ENCODE results near the gene RNF31. TPM values are rescaled to one million over a fixed set of nuclear protein-coding genes. Genes with fewer than 3 reads are reported as not detected.

RNF31 gene
- polyA plus RNA-seq, 1 of the 3 experiments (the other 2 are of a cell fraction) = 19.2 TPM

DNA sequence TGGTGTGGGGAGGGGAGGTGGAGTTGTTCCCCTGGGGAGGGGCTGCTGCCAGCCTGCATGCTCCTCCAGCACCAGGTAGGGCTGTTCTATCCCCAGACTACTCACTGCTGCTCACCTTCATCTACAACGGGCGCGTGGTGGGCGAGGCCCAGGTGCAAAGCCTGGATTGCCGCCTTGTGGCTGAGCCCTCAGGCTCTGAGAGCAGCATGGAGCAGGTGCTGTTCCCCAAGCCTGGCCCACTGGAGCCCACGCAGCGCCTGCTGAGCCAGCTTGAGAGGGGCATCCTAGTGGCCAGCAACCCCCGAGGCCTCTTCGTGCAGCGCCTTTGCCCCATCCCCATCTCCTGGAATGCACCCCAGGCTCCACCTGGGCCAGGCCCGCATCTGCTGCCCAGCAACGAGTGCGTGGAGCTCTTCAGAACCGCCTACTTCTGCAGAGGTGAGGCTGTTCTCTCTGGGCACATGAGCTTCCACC lies 17.3 kb downstream of the RNF31 start:
- H3F3A ChIP-seq (replicated peaks; ENCODE audit: insufficient read depth) = peaks cover 15% of the 10 kb centered on the region
- WGBS (ENCODE audit: low lambda C conversion rate) = 92% methylated on average over 9 of the region's 14 CpGs
- ChIA-PET POLR2A (interaction anchor here (0.9 kb wide), 1 partner anchor 16 kb away, joined by 4 read pairs; no protein-coding TSS in a partner anchor), CTCF (interaction anchor here (0.9 kb wide), 1 partner anchor 14 kb away, joined by 3 read pairs; no protein-coding TSS in a partner anchor)
- no peak overlapping the region for H3K9ac ChIP-seq
- H3K4me1 ChIP-seq (ENCODE audit: control insufficient read depth in 1 of 2, insufficient read depth in 2 of 2, low read depth in 1 of 2, low read length in 1 of 2) = peaks cover 4 to 22% of the 10 kb centered on the region in 2 experiments; a peak in 1 of 4 replicates
- no peaks in the 10 kb centered on the region for H3K27me3 ChIP-seq (ENCODE audit: insufficient read depth)
- no peaks in the 10 kb centered on the region for H3K9me2 ChIP-seq
- no peak for DNase-seq
- no peak overlapping the region for H2AFZ ChIP-seq (ENCODE audit: low read depth)
- no peak overlapping the region for H3K4me3 ChIP-seq (ENCODE audit: low read depth in 2 of 2, low read length in 1 of 2)
- no peak overlapping the region for H3K27ac ChIP-seq (ENCODE audit: low read depth in 2 of 2, low read length in 1 of 2)
- no peaks in the 10 kb centered on the region for H3K9me3 ChIP-seq
- H3K36me3 ChIP-seq (replicated peaks in 1 of 2; ENCODE audit: control insufficient read depth in 1 of 2, insufficient read depth in 2 of 2, low read length in 1 of 2) = peaks cover 16 to 48% of the 10 kb centered on the region in 2 experiments
- TF ChIP-seq NFIC (IDR thresholded peaks at IDR 0.05; ENCODE audit: borderline replicate concordance) (no peak), RCOR1 (IDR thresholded peaks at IDR 0.05; ENCODE audit: low read length) (no peak), RAD21 (IDR thresholded peaks at IDR 0.05; ENCODE audit: low read length) (no peak), SMC3 (IDR thresholded peaks at IDR 0.05; ENCODE audit: low read depth, low read length) (no peak), EP300 (IDR thresholded peaks at IDR 0.05; ENCODE audit: borderline replicate concordance in 1 of 2, low read depth in 1 of 2, low read length in 1 of 2) (no peak), TAF1 (IDR thresholded peaks at IDR 0.05; ENCODE audit: borderline replicate concordance, low read depth, low read length) (no peak), RXRA (IDR thresholded peaks at IDR 0.05; ENCODE audit: borderline replicate concordance, low read depth) (no peak), ELF1 (IDR thresholded peaks at IDR 0.05) (no peak), MXI1 (IDR thresholded peaks at IDR 0.05; ENCODE audit: low read depth, low read length) (no peak), MEF2A (IDR thresholded peaks at IDR 0.05; ENCODE audit: borderline replicate concordance, low read depth) (no peak), GATA2 (CRISPR knock-in tag; IDR thresholded peaks at IDR 0.05) (no peak), FOSL2 (IDR thresholded peaks at IDR 0.05; ENCODE audit: borderline replicate concordance, low read depth) (no peak), YY1 (IDR thresholded peaks at IDR 0.05; ENCODE audit: low read depth) (no peak)
- TF ChIP-seq, protein P1, sequence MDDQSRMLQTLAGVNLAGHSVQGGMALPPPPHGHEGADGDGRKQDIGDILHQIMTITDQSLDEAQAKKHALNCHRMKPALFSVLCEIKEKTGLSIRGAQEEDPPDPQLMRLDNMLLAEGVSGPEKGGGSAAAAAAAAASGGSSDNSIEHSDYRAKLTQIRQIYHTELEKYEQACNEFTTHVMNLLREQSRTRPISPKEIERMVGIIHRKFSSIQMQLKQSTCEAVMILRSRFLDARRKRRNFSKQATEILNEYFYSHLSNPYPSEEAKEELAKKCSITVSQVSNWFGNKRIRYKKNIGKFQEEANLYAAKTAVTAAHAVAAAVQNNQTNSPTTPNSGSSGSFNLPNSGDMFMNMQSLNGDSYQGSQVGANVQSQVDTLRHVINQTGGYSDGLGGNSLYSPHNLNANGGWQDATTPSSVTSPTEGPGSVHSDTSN (IDR thresholded peaks at IDR 0.05) = no peak
- TF ChIP-seq, protein P2, sequence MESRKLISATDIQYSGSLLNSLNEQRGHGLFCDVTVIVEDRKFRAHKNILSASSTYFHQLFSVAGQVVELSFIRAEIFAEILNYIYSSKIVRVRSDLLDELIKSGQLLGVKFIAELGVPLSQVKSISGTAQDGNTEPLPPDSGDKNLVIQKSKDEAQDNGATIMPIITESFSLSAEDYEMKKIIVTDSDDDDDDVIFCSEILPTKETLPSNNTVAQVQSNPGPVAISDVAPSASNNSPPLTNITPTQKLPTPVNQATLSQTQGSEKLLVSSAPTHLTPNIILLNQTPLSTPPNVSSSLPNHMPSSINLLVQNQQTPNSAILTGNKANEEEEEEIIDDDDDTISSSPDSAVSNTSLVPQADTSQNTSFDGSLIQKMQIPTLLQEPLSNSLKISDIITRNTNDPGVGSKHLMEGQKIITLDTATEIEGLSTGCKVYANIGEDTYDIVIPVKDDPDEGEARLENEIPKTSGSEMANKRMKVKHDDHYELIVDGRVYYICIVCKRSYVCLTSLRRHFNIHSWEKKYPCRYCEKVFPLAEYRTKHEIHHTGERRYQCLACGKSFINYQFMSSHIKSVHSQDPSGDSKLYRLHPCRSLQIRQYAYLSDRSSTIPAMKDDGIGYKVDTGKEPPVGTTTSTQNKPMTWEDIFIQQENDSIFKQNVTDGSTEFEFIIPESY (IDR thresholded peaks at IDR 0.05; ENCODE audit: borderline replicate concordance, low read depth) = no peak
- TF ChIP-seq, protein P3, sequence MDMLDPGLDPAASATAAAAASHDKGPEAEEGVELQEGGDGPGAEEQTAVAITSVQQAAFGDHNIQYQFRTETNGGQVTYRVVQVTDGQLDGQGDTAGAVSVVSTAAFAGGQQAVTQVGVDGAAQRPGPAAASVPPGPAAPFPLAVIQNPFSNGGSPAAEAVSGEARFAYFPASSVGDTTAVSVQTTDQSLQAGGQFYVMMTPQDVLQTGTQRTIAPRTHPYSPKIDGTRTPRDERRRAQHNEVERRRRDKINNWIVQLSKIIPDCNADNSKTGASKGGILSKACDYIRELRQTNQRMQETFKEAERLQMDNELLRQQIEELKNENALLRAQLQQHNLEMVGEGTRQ (IDR thresholded peaks at IDR 0.05; ENCODE audit: borderline replicate concordance, low read depth, low read length) = no peak
- H3K4me2 ChIP-seq = no peak overlapping the region
- peaks cover 23% of the 10 kb centered on the region for H3K79me2 ChIP-seq (ENCODE audit: insufficient read depth)
- H4K20me1 ChIP-seq (ENCODE audit: insufficient read depth) = peaks cover 4% of the 10 kb centered on the region; the same call in 1 of the 2 replicates

Measured in SK-N-SH (cell line).